Small intestine (tissue), 16 donors: Measurements from ENCODE around the gene FAM110C. TPM values are rescaled to one million over a fixed set of nuclear protein-coding genes. Genes with fewer than 3 reads are reported as not detected.

Experiments
- DNase-seq, 2 donors: peaks; one replicate each; pipeline versions ENCODE4 v3.0.0 to v3.0.0-alpha.2; 2013
- FAIRE-seq: peaks from 2 replicates; lab custom pipeline; 2012; peaks lifted over from hg19 to GRCh38; lab: Jason Lieb, UNC
- H3K27ac ChIP-seq, 3 donors: one replicate each; pipeline ENCODE4 v1.5.1; 2013; ENCODE audit warnings: low read length in 2 of 3, mild to moderate bottlenecking in 2 of 3, control low read depth in 1 of 3, inconsistent platforms in 1 of 3, low read depth in 1 of 3, moderate library complexity in 1 of 3
- H3K27me3 ChIP-seq, 3 donors: one replicate each; pipeline ENCODE4 v1.6.1; 2013; ENCODE audit warnings: low read length in 3 of 3, inconsistent platforms in 1 of 3; ENCODE audit not compliant: control insufficient read depth in 3 of 3, insufficient read depth in 3 of 3
- H3K36me3 ChIP-seq, 3 donors: one replicate each; pipeline ENCODE4 v1.6.1; 2013; ENCODE audit warnings: low read length in 3 of 3, inconsistent platforms in 1 of 3, low read depth in 1 of 3, mild to moderate bottlenecking in 1 of 3, moderate library complexity in 1 of 3; ENCODE audit not compliant: control insufficient read depth in 3 of 3, insufficient read depth in 2 of 3
- H3K4me1 ChIP-seq, 3 donors: one replicate each; pipeline ENCODE4 v1.6.1; 2013; ENCODE audit warnings: low read length in 2 of 3, inconsistent platforms in 1 of 3, low read depth in 1 of 3, mild to moderate bottlenecking in 1 of 3, moderate library complexity in 1 of 3; ENCODE audit not compliant: control insufficient read depth in 3 of 3, insufficient read depth in 2 of 3
- H3K4me3 ChIP-seq, 3 donors: one replicate each; pipeline ENCODE4 v1.5.1; 2013; ENCODE audit warnings: low read length in 3 of 3, control low read depth in 1 of 3, inconsistent platforms in 1 of 3, low read depth in 1 of 3, mild to moderate bottlenecking in 1 of 3, moderate library complexity in 1 of 3
- H3K9me3 ChIP-seq, 2 donors: one replicate each; pipeline ENCODE4 v1.6.1; 2013; ENCODE audit warnings: low read depth in 1 of 2, low read length in 1 of 2; ENCODE audit not compliant: control insufficient read depth in 2 of 2, insufficient read depth in 1 of 2
- whole genome bisulfite sequencing, 3 donors: extraction: QIAGEN DNeasy Blood & Tissue Kit; methylation state at CpG; one replicate each; pipeline ENCODE4 v1.1.7; 2013; 5-methylcytosine and 5-hydroxymethylcytosine counted together
- long read RNA-seq, 10 donors: transcript quantifications; one replicate each; lab custom pipeline, GENCODE V29; 2026
- polyA plus RNA-seq, 4 donors: library from polyadenylated mRNA; stranded (reverse) in 3 of 4; unstranded in 1 of 4; fragments of 200-250 nt in 3 of 4; fragments of 120-200 nt in 1 of 4; gene quantifications; one replicate each; pipeline versions ENCODE4 v1.2.1 to v1.2.3, GENCODE V29; 2013
- donor health status: healthy with polysubstance abuse.
- donor health status: control.
- donor health status: control.
- donor health status: Bipolar disorder and iron deficiency.
- donor health status: healthy.

FAM110C gene
- 10 to 100 TPM in 3 of 4 donors, 1 to 10 TPM in 1; 6.2 to 28.3 (median 13.0) TPM for polyA plus RNA-seq
- long read RNA-seq, donor 1: 0 reads
- long read RNA-seq, donor 2, partial matches to known transcripts: 0 of 1 reads
- long read RNA-seq, donor 2, other reads (novel, unspliced or antisense): 0 of 1 reads
- long read RNA-seq, donor 3, partial matches to known transcripts: 8 of 12 reads
- long read RNA-seq, donor 3, other reads (novel, unspliced or antisense): 0 of 12 reads
- long read RNA-seq, donor 4: 0 reads
- long read RNA-seq, donor 5: 0 reads
- long read RNA-seq, donor 6, partial matches to known transcripts: 0 of 3 reads
- long read RNA-seq, donor 6, other reads (novel, unspliced or antisense): 0 of 3 reads
- long read RNA-seq, donor 7: 0 reads
- long read RNA-seq, donor 8: 0 reads
- long read RNA-seq, donor 9, partial matches to known transcripts: 0 of 1 reads
- long read RNA-seq, donor 9, other reads (novel, unspliced or antisense): 0 of 1 reads
- long read RNA-seq, donor 10, partial matches to known transcripts: 0 of 2 reads
- long read RNA-seq, donor 10, other reads (novel, unspliced or antisense): 0 of 2 reads

- H3K27ac ChIP-seq: peak within 1 kb of the TSS; percentile 84 to 97 (median 92)
- peak within 1 kb of the TSS; percentile 60 to 72 (median 71) for H3K4me3 ChIP-seq
- DNase-seq (peak; percentile 90 to 94), FAIRE-seq (no peak)
- 1 to 3% (median 3%) methylated on average over 44 to 75 of the region's 75 CpGs for WGBS, 3 donors
- H3K27me3 ChIP-seq: peaks cover 0 to 13% (median 6%) of the 10 kb centered on the region in 3 donors
- peaks cover 0 to 27% (median 2%) of the 10 kb centered on the region in 3 donors for H3K4me1 ChIP-seq
- no peaks in the 10 kb centered on the region for H3K9me3 ChIP-seq
- peaks cover 0 to 2% (median 0%) of the 10 kb centered on the region in 3 donors for H3K36me3 ChIP-seq
Observed at GRCh38 chr2:46471-47345, at the start of gene FAM110C. Gene FAM110C (minus strand): TSS chr2:46505. CDS start chr2:46385, 120 bp downstream.

- Histone ChIP-seq H3K36me3 (no peaks in the 10 kb centered on the region), H3K9me3 (no peaks in the 10 kb centered on the region), H3K27me3 (no peaks in the 10 kb centered on the region), H3K27ac (no peak overlapping the region), H3K4me1 (no peaks in the 10 kb centered on the region), H3K4me3 (no peak overlapping the region)
- DNase-seq (no peak), FAIRE-seq (no peak)
- 72 to 92% (median 87%) methylated on average over 3 of the region's 3 CpGs for WGBS, 3 donors
Observed at GRCh38 chr2:92326-92725, 46.0 kb upstream of the FAM110C start.

- Histone ChIP-seq H3K4me3 (no peak overlapping the region), H3K36me3 (no peaks in the 10 kb centered on the region), H3K27ac (no peak overlapping the region), H3K4me1 (no peaks in the 10 kb centered on the region), H3K27me3 (no peaks in the 10 kb centered on the region), H3K9me3 (no peaks in the 10 kb centered on the region)
- 95 to 96% (median 96%) methylated on average over 23 to 25 of the region's 25 CpGs for WGBS, 3 donors
- DNase-seq (no peak), FAIRE-seq (no peak)
Observed at GRCh38 chr2:90645-91312, 44.5 kb upstream of the FAM110C start.

GRCh38 chr2:85761-86160 is 39.5 kb upstream of the FAM110C start:
- WGBS, 3 donors: 77 to 80% (median 79%) methylated on average over 4 of the region's 4 CpGs
- FAIRE-seq (no peak), DNase-seq (no peak)
- Histone ChIP-seq H3K4me3 (no peak overlapping the region), H3K27ac (no peak overlapping the region), H3K27me3 (peaks cover 0 to 3% (median 0%) of the 10 kb centered on the region in 3 donors), H3K36me3 (no peaks in the 10 kb centered on the region), H3K9me3 (no peaks in the 10 kb centered on the region), H3K4me1 (no peaks in the 10 kb centered on the region)

- Histone ChIP-seq H3K9me3 (no peaks in the 10 kb centered on the region), H3K27me3 (peaks cover 0 to 5% (median 3%) of the 10 kb centered on the region in 3 donors), H3K4me3 (no peak overlapping the region), H3K27ac (no peak overlapping the region), H3K36me3 (no peaks in the 10 kb centered on the region), H3K4me1 (no peaks in the 10 kb centered on the region)
- FAIRE-seq (no peak), DNase-seq (no peak)
- 39 to 65% (median 40%) methylated on average over 2 of the region's 2 CpGs for WGBS, 3 donors
Observed at GRCh38 chr2:84121-84520, 37.8 kb upstream of the FAM110C start.

- Histone ChIP-seq H3K36me3 (no peaks in the 10 kb centered on the region), H3K4me3 (no peak overlapping the region), H3K9me3 (peaks cover 0 to 4% of the 10 kb centered on the region in 2 donors), H3K27me3 (peaks cover 0 to 5% (median 3%) of the 10 kb centered on the region in 3 donors), H3K27ac (no peak overlapping the region), H3K4me1 (no peaks in the 10 kb centered on the region)
- DNase-seq: no peak
- no peak for FAIRE-seq
- WGBS, 3 donors: 80 to 84% (median 84%) methylated on average over 10 of the region's 10 CpGs
Observed at GRCh38 chr2:80971-81736, 34.8 kb upstream of the FAM110C start.

- DNase-seq (no peak), FAIRE-seq (no peak)
- Histone ChIP-seq H3K9me3 (peaks cover 0 to 4% of the 10 kb centered on the region in 2 donors), H3K27ac (no peak overlapping the region), H3K36me3 (no peaks in the 10 kb centered on the region), H3K4me1 (no peaks in the 10 kb centered on the region), H3K4me3 (no peak overlapping the region), H3K27me3 (peaks cover 0 to 5% (median 3%) of the 10 kb centered on the region in 3 donors)
- WGBS, 3 donors: 66 to 71% (median 66%) methylated on average over 4 of the region's 4 CpGs
Observed at GRCh38 chr2:80378-80777, 34.1 kb upstream of the FAM110C start.
